Activated CD8-positive, alpha-beta T cell treated with anti-CD3 and anti-CD28 coated beads, Interleukin-2, amount 10 ng/mL, durations not matched to agents 7 days and 5 days (primary cell): ENCODE results near the gene PEX3. TPM values are rescaled to one million over a fixed set of nuclear protein-coding genes. Genes with fewer than 3 reads are reported as not detected.

ENCODE experiments used
- ATAC-seq: fragments of 150-1000 bp; cut with Tn5 transposase; one replicate; pipeline ENCODE4 v1.10.0; 2021; ENCODE audit warnings: moderate library complexity
- CTCF ChIA-PET: fragments of 350-600 bp; sonication (Branson Sonifier 250); formaldehyde crosslinking; loops from one replicate; lab custom pipeline; 2021; ENCODE audit warnings: antibody characterized with exemption; lab: Charles Lee
- POLR2A ChIA-PET: fragments of 350-600 bp; sonication (Branson Sonifier 250); formaldehyde crosslinking; loops from one replicate; lab custom pipeline; 2021; ENCODE audit warnings: antibody characterized with exemption; lab: Charles Lee
- DNase-seq: peaks from one replicate; pipeline ENCODE4 v3.0.0-alpha.2; 2020
- H3K27ac Mint-ChIP-seq: one replicate; pipeline ENCODE4 v1.8.0; 2021; ENCODE audit warnings: mild to moderate bottlenecking, mixed read lengths
- H3K27me3 Mint-ChIP-seq: one replicate; pipeline ENCODE4 v1.8.0; 2021; ENCODE audit warnings: low read depth, mixed read lengths
- H3K36me3 Mint-ChIP-seq: one replicate; pipeline ENCODE4 v1.8.0; 2021; ENCODE audit warnings: low read depth, mixed read lengths
- H3K4me1 Mint-ChIP-seq: one replicate; pipeline ENCODE4 v1.8.0; 2021; ENCODE audit warnings: low read depth, mixed read lengths
- H3K4me3 Mint-ChIP-seq: one replicate; pipeline ENCODE4 v1.8.0; 2021; ENCODE audit warnings: mild to moderate bottlenecking, mixed read lengths
- H3K9me3 Mint-ChIP-seq: one replicate; pipeline ENCODE4 v1.8.0; 2022; ENCODE audit warnings: mixed read lengths; ENCODE audit not compliant: insufficient read depth
- total RNA-seq, 2 experiments: library from RNA; stranded (reverse); gene quantifications; one replicate each; pipeline ENCODE4 v1.2.3, GENCODE V29; 2021

The PEX3 gene
- total RNA-seq, 2 experiments from 2014 or later, result 14.5 to 15.1 TPM

DNA sequence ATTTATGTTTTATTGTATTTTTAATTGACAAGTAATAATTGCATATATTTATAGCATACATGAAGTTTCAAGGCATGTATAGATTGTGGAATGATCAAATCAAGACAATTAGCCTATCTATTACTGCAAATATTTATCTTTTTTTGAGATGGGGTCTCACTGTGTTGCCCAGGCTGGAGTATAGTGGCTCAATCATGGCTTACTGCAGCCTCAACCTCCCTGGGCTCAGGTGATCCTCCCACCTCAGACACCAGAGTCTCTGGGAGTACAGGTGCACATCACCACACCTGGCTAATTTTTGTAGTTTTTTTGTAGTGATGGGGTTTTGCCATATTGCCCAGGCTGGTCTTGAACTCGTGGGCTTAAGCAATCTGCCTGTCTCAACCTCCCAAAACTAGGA is 77.1 kb downstream of the PEX3 start:
- Mint-ChIP-seq H3K9me3 (no peaks in the 10 kb centered on the region), H3K4me3 (no peak overlapping the region), H3K36me3 (peaks cover 2% of the 10 kb centered on the region), H3K27ac (no peak overlapping the region), H3K27me3 (peaks cover 2% of the 10 kb centered on the region), H3K4me1 (peaks cover 13% of the 10 kb centered on the region)
- DNase-seq, result no peak
- no peak for ATAC-seq
- CTCF ChIA-PET, result no interaction called here
- POLR2A ChIA-PET, result no interaction called here

DNA sequence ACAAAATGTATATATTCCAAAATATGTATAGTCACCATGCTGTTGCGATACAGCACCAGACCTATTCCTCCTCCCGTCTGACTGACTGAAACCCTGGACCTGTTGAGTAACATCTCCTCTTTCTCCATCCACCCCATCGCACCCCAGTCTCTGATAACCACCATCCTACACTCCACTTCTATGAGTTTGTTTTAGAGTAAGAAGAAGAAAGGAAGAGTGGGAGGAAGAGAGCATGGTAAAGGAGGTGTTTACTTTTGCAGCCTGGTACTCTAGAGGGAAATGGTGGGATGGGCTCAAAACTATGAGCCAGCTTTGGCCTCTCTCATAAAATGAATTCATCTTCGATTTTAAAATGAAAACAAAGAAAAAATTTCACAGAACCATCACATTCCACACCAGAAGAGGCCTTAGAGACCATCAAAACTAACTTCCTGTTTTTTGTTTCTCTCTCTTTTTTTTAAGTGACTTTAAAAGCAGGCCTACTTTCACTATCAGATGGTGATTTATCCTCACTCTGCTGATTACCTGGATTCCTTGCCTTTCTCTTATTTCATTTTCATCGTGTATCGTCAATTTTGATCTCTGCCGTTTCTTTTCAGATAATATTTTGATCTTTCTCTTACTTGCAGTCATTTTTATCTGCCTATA is 77.7 kb downstream of the PEX3 start:
- H3K27me3 Mint-ChIP-seq, result peaks cover 2% of the 10 kb centered on the region
- peak overlapping the region; percentile 69 for H3K27ac Mint-ChIP-seq
- CTCF ChIA-PET, result interaction anchor here (1.0 to 1.5 kb wide), 6 partner anchors 9 to 48 kb away, joined by 3 to 9 read pairs (median 4); partner anchors contain the start of gene FUCA2
- H3K4me3 Mint-ChIP-seq, result no peak overlapping the region
- peaks cover 13% of the 10 kb centered on the region for H3K4me1 Mint-ChIP-seq
- H3K36me3 Mint-ChIP-seq, result peaks cover 2% of the 10 kb centered on the region
- no peaks in the 10 kb centered on the region for H3K9me3 Mint-ChIP-seq
- POLR2A ChIA-PET, result interaction anchor here (1.0 kb wide), 1 partner anchor 77 kb away, joined by 3 read pairs; the partner anchor contains the start of gene PEX3
- DNase-seq (no peak), ATAC-seq (no peak)

DNA sequence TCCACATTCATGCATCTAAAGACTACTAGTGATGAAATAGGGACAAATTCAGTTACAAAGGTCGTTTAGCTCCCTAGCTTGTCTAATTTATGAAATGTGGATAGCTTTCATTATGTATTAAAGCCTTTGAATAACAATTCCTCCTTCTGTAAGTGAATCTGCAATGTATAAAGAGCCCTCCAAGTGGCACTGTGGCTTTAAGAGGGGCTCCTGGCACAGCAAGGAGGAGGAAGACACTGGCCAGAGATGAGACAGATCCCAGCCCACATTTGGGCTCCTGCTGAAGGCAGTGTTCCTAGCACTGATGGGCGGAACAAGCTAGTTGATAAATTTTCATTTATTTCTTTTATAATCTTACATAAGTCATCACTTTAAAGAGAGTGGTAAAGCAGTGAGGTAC is 78.5 kb downstream of the PEX3 start:
- Mint-ChIP-seq H3K4me1 (peaks cover 13% of the 10 kb centered on the region), H3K27me3 (peaks cover 2% of the 10 kb centered on the region), H3K36me3 (peaks cover 2% of the 10 kb centered on the region), H3K27ac (no peak overlapping the region), H3K9me3 (no peaks in the 10 kb centered on the region), H3K4me3 (no peak overlapping the region)
- ChIA-PET POLR2A (interaction anchor here (1.0 kb wide), 1 partner anchor 78 kb away, joined by 3 read pairs; the partner anchor contains the start of gene PEX3), CTCF (interaction anchor here (1.0 to 1.5 kb wide), 6 partner anchors 9 to 47 kb away, joined by 3 to 9 read pairs (median 4); partner anchors contain the start of gene FUCA2)
- no peak for DNase-seq
- no peak for ATAC-seq

DNA sequence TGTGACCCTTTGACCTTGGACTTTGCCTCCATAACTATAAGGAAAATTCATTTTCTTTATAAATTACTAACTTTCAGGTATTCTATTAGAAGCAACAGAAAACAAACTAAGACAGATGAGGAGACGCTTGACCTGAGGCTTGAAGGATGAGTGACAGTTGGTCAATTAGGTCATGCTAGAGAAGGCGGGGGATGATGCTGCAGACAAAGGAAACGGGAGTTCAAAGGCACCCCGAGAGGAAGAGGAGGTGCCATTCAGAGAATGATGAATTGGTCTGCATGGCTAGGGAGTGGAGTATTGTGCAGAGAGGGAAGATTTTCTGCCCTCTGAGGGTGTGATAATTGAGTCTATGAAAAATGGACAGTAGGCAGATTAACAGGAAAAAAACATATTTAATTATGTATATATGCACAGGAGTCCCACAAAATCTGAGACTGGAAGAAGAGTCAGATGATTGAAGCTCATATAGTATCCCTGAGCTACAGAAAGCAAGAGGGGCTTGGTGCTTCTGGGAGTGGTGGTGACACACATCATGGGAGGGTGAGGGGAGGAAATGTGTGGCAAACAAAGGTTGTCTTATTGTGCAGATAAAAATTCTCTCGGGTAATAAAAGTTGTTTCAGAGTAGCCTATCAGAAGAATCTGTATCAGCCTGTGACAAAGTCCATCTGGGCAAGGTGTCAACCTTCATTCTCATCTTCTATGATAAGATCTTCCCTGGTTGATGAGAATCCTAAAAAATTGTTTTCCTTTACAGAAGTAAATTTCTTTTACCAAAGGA is 81.3 kb downstream of the PEX3 start:
- Mint-ChIP-seq H3K4me3 (no peak overlapping the region), H3K27me3 (no peaks in the 10 kb centered on the region), H3K36me3 (peaks cover 2% of the 10 kb centered on the region), H3K27ac (no peak overlapping the region), H3K4me1 (peaks cover 20% of the 10 kb centered on the region), H3K9me3 (no peaks in the 10 kb centered on the region)
- DNase-seq (no peak), ATAC-seq (no peak)
- CTCF ChIA-PET, result interaction anchor here (3.8 kb wide), 1 partner anchor 19 kb away, joined by 15 read pairs; the partner anchor contains the start of gene FUCA2
- POLR2A ChIA-PET, result no interaction called here

DNA sequence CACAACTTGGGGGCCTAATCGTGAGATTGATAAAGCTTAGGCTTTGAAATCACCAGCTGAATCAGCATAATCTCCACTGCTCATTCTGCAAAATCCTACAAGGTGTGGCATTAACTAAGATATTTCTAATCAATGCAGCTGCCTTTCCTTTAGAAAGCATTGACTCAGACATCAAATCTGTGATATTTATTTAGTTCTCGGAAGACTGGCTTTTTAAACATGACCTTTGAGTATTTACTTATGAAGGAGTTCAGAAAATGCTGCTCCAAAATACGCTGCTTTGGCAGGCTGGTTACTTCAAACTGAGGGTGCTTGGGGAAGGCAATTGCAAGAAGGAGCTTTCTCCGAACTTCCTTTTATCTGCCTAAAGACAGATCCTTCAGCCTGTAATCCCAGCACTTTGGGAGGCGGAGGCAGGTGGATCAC is 84.6 kb downstream of the PEX3 start:
- CTCF ChIA-PET, result interaction anchor here (0.7 to 3.8 kb wide), 5 partner anchors 22 to 103 kb away, joined by 3 to 15 read pairs (median 3); partner anchors contain the start of gene FUCA2
- POLR2A ChIA-PET, result interaction anchor here (1.6 kb wide), 1 partner anchor 9 kb away, joined by 5 read pairs; no protein-coding TSS in a partner anchor
- Mint-ChIP-seq H3K36me3 (no peaks in the 10 kb centered on the region), H3K9me3 (no peaks in the 10 kb centered on the region), H3K27me3 (no peaks in the 10 kb centered on the region), H3K4me1 (peaks cover 27% of the 10 kb centered on the region), H3K4me3 (no peak overlapping the region), H3K27ac (no peak overlapping the region)
- DNase-seq (no peak), ATAC-seq (no peak)

DNA sequence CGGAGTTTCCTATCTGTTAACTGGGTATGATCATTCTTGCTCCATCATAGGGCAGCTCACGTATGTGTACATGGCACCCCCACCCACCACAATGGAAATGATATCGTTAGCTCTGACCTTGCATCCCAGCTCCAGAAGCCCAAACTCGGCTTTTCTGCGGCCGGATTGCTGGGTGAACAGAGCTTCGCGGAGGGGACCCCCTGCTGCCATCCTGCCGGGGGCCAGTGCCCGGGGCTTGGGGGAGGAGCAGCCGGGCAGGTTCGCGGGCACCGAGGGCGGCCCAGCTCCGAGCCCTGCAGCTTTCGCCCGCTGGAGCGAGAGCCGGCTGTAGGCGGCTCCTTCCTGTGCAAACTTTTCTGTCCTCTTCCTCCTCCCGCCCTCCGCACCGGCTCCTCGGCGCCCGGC is 85.9 kb downstream of the PEX3 start:
- CTCF ChIA-PET, result interaction anchor here (1.0 to 1.5 kb wide), 5 partner anchors 23 to 405 kb away, joined by 3 to 9 read pairs (median 3); partner anchors contain the start of gene FUCA2
- Mint-ChIP-seq H3K27ac (peak overlapping the region; percentile 85), H3K9me3 (no peaks in the 10 kb centered on the region)

DNA sequence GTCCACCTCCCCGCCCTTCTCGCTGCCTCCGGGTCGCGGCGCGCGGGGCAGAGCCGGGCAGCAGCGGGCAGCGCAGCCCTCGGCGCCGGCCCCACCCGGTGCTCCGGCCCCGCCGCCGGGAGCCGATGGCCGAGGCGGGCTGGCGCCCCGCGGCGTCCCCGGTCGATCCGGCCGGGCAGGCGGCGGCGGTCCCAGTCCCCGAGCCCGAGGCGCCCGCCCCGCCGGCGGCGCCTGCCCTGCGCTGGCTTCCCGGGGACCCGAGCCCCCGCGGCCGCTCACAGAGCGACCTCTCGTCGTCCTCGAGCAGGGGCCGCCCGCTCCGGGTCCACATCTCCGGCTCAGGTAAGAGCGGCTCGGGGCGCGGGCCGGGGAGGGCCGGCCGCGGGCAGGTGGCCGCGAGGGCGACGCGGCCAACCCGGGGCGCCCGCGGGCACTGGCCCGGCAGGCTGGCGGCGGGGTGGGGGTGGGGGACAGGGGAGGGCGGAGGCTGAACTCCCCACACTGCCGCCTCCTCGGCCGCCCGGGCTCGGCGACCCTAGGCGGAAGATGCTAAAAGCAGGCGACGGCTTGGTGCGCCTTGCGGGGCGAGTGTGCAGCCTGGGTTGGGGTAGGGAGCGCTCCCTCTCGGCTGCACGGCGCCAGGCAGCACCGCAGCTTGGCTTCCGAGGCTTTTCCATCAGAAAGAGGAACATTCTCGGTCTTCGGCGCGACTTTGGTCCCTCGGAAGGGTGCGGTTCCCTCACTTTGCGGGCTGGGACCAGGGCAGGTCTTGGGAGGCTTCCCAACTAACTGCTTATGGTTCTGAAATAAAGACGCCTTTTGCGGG is 86.5 kb downstream of the PEX3 start:
- peaks cover 35% of the 10 kb centered on the region for H3K4me1 Mint-ChIP-seq
- H3K4me3 Mint-ChIP-seq, result peak overlapping the region; percentile 84
- ATAC-seq (peak; percentile 80), DNase-seq (peak; percentile 72)
- no peaks in the 10 kb centered on the region for H3K9me3 Mint-ChIP-seq
- no peaks in the 10 kb centered on the region for H3K27me3 Mint-ChIP-seq
- peak overlapping the region; percentile 71 for H3K27ac Mint-ChIP-seq
- H3K36me3 Mint-ChIP-seq, result no peaks in the 10 kb centered on the region
- ChIA-PET CTCF (interaction anchor here (0.7 to 1.5 kb wide), 4 partner anchors 8 to 405 kb away, joined by 3 to 9 read pairs (median 3); no protein-coding TSS in a partner anchor), POLR2A (interaction anchor here (0.8 to 1.6 kb wide), 6 partner anchors 8 to 87 kb away, joined by 3 to 9 read pairs (median 4); partner anchors contain the start of genes ADAT2, FUCA2 and PEX3)

More for the DNA sequence above, 85.9 kb downstream of the PEX3 start:
- Mint-ChIP-seq H3K36me3 (no peaks in the 10 kb centered on the region), H3K27me3 (no peaks in the 10 kb centered on the region), H3K4me3 (peak overlapping the region; percentile 67), H3K4me1 (peaks cover 35% of the 10 kb centered on the region)
- POLR2A ChIA-PET, result interaction anchor here (0.7 to 1.6 kb wide), 6 partner anchors 8 to 86 kb away, joined by 3 to 9 read pairs (median 4); partner anchors contain the start of genes ADAT2, FUCA2 and PEX3
- DNase-seq (peak; percentile 62), ATAC-seq (peak; percentile 82)

DNA sequence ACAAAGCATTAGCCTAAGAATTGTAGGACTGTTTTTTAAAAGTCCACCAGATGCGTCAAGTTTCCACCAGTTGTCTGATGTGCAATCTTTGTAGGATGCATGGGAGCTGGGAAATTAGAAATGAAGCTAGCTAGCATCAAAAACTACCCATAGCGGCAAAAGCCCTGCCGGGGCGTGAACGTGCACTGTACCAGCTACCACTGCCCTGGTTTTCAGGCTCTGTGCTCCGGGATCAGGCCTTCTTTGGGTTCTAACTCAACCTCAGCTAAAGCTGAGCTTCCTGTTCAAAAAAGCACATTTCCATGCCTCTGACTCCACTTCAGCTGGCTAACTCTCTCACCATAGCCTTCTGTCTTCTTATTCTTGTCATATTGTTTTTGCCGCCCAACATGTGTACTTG is 87.8 kb downstream of the PEX3 start:
- H3K4me3 Mint-ChIP-seq, result peak overlapping the region; percentile 84
- peaks cover 45% of the 10 kb centered on the region for H3K4me1 Mint-ChIP-seq
- no peaks in the 10 kb centered on the region for H3K36me3 Mint-ChIP-seq
- H3K27me3 Mint-ChIP-seq, result no peaks in the 10 kb centered on the region
- H3K27ac Mint-ChIP-seq, result peak overlapping the region; percentile 71
- H3K9me3 Mint-ChIP-seq, result no peaks in the 10 kb centered on the region
- no peak for DNase-seq
- ChIA-PET CTCF (interaction anchor here (0.9 to 4.7 kb wide), 6 partner anchors 9 to 305 kb away, joined by 3 to 15 read pairs (median 4); partner anchors contain the start of gene LTV1), POLR2A (interaction anchor here (0.8 to 1.6 kb wide), 2 partner anchors 11 to 88 kb away, joined by 4 to 7 read pairs; partner anchors contain the start of genes ADAT2 and PEX3)
- ATAC-seq, result no peak

DNA sequence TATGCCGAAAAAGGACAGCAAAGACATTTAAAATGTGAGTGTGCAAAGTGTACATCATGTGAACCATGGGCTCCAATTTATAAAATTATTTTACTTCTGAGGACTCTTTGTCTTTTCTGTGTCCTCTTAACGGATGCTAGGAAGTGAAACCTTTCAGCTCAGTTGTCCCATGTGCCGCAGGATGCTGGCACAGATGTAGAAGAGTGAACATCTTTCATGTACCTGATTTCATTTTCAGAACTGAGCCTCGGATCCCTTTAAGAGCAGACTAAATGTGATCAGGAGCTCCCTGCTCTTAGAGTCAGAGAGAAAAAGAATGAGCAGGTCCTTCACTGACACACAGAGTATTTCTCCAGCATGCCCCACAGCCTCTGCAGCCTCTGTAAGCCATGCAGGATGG is 88.5 kb downstream of the PEX3 start:
- Mint-ChIP-seq H3K36me3 (no peaks in the 10 kb centered on the region), H3K27ac (no peak overlapping the region), H3K27me3 (no peaks in the 10 kb centered on the region), H3K4me1 (peaks cover 48% of the 10 kb centered on the region), H3K9me3 (no peaks in the 10 kb centered on the region), H3K4me3 (peak overlapping the region; percentile 84)
- DNase-seq, result no peak
- POLR2A ChIA-PET, result interaction anchor here (0.6 to 1.6 kb wide), 2 partner anchors 11 to 941 kb away, joined by 4 to 7 read pairs; no protein-coding TSS in a partner anchor
- ATAC-seq, result no peak
- CTCF ChIA-PET, result interaction anchor here (0.9 to 4.7 kb wide), 4 partner anchors 10 to 304 kb away, joined by 3 to 15 read pairs (median 4); partner anchors contain the start of gene LTV1

DNA sequence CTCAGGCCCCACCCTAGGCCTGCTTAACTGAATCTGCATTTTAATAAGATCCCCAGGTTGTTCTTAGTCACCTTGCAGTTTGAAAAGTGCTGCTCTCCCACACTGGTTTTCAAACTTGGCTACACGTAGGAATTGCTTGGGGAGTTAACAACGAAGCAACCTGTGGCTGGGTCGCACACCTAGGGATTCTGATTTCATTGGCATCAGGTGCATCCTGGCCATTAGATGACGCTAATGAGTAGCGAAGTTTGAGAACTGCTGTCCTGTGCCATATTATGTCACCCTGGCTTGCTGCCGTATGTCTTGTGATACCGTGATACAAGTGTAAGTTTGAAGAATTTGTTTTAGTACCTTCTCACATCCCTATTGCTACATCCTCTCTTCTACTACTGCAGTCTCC is 89.1 kb downstream of the PEX3 start:
- Mint-ChIP-seq H3K27ac (peak overlapping the region; percentile 25), H3K4me1 (peaks cover 53% of the 10 kb centered on the region), H3K4me3 (no peak overlapping the region), H3K9me3 (no peaks in the 10 kb centered on the region), H3K27me3 (no peaks in the 10 kb centered on the region), H3K36me3 (no peaks in the 10 kb centered on the region)
- POLR2A ChIA-PET, result no interaction called here
- ATAC-seq, result no peak
- DNase-seq, result no peak
- CTCF ChIA-PET, result interaction anchor here (4.7 kb wide), 1 partner anchor 26 kb away, joined by 15 read pairs; no protein-coding TSS in a partner anchor
